Astrocyte of the cerebellum (primary cell): ENCODE measurements around the gene TMPRSS3.

Experiments
- DNase-seq: peaks from one replicate; pipeline ENCODE4 v3.0.0-alpha.2; 2011; ENCODE audit warnings: low read depth
- H3K4me3 ChIP-seq: 2 replicates; pipeline ENCODE4 v1.5.1; 2011; ENCODE audit warnings: mild to moderate bottlenecking, low read depth, low read length, moderate library complexity
- in situ Hi-C: cut with HindIII; loops from 2 replicates; pipeline ENCODE4 v1.10.0; 2017; ENCODE audit warnings: low sequenced_read_pairs
- TF ChIP-seq, protein P1 (sequence below): IDR thresholded peaks from 2 replicates; pipeline ENCODE4 v1.5.1; 2012; ENCODE audit warnings: low read length, low read depth, moderate library complexity, mild to moderate bottlenecking; ENCODE audit errors: missing control alignments

Gene TMPRSS3

DNA sequence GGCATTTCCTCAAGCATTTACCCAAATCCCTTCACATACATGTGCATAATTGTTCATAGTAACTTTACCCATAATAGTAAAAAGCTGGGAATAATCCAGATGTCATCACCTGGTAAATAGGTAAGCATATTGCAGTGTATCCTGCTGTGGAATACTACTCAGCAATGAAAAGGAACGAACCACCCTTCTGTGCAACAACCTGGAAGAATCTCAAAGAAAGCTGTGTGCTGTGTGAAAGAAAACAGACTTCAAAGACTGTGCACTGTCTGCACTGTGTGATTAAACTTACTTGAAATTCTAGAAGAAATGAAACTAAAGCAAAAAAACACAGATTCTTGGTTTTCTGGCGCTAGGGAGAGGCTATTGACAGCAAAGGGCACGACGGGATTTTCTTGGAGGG is 58.6 kb downstream of the TMPRSS3 start:
- TF ChIP-seq, protein P1, sequence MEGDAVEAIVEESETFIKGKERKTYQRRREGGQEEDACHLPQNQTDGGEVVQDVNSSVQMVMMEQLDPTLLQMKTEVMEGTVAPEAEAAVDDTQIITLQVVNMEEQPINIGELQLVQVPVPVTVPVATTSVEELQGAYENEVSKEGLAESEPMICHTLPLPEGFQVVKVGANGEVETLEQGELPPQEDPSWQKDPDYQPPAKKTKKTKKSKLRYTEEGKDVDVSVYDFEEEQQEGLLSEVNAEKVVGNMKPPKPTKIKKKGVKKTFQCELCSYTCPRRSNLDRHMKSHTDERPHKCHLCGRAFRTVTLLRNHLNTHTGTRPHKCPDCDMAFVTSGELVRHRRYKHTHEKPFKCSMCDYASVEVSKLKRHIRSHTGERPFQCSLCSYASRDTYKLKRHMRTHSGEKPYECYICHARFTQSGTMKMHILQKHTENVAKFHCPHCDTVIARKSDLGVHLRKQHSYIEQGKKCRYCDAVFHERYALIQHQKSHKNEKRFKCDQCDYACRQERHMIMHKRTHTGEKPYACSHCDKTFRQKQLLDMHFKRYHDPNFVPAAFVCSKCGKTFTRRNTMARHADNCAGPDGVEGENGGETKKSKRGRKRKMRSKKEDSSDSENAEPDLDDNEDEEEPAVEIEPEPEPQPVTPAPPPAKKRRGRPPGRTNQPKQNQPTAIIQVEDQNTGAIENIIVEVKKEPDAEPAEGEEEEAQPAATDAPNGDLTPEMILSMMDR: no peak
- in situ Hi-C loops: no loop called here
- DNase-seq: no peak
- H3K4me3 ChIP-seq: no peak overlapping the region

DNA sequence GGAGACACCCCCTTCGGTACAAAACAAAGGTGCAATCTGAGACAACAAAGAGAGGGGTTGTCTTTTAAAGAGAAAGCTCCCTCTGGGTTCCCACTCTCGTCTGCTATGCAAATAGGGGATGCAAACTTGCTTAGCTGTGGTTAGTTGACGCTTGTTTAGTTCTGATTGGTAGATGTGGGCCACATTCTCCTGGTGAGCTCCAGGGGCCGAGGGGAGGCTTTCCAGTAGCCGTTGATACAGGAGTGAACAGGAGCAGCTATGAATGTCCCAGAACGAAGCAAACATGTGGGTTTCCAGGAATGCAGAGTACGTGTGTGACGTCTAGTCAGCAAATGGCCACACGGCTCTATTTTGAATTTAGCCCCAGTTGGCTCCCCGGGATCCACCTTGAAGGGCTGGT is 59.8 kb downstream of the TMPRSS3 start:
- in situ Hi-C loops: no loop called here
- no peak for DNase-seq
- TF ChIP-seq, protein P1: no peak
- H3K4me3 ChIP-seq: no peak overlapping the region

DNA sequence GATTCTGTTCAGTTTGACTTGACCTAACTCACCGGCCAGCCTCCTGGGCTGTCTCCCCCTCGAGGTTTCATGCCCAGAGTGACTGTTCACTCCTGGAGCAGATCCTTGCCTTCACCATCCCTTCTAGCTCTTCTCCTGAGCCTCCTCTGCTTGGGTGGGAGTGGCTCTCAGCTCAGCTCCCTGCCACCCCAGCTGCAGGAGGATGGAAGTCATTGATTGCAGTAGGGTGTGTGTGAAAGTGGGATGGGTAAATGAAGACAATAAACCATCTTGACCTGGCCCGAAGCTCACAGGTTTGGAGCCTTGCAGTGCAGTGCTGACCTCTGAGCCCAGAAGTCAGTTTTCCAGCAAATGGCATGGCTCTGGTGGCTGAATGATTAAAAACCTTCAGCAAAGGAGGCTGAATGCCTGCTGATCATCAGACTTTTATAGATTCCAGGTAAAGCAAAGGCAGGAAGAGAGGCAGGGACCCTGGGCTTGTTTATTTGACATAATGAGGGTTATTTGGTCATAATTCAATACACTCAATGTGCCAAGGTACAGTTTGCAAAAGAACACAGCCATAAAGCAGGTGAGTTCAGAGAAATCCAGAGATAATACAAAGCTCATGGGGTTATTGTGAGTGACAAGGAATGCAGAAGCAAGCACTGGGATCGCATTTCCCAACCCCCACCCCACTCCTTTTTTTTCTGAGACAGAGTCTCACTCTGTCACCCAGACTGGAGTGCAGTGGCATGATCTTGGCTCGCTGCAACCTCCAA is 63.1 kb downstream of the TMPRSS3 start:
- TF ChIP-seq, protein P1: no peak
- no peak overlapping the region for H3K4me3 ChIP-seq
- in situ Hi-C loops: no loop called here
- DNase-seq: no peak

DNA sequence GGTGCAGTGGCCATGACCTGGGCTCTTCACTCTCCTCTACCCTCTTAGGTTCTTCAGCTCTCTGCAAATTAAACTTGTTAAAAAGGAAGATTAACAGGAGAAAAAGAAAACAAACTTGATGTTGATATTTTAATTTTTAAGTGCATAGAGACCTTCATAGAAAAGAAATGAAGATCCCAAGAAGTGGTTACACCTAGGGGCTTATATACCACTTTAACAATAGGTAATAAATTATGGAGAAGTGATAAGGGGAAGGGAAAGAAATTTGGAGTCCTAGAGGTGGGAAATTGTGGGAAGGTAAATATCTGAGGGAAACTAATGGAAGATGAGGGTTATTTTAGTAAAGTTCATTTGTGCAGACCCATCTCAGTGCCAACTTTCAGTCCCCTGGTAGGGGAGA is 64.2 kb downstream of the TMPRSS3 start:
- in situ Hi-C loops: no loop called here
- no peak overlapping the region for H3K4me3 ChIP-seq
- TF ChIP-seq, protein P1: no peak
- DNase-seq: no peak

DNA sequence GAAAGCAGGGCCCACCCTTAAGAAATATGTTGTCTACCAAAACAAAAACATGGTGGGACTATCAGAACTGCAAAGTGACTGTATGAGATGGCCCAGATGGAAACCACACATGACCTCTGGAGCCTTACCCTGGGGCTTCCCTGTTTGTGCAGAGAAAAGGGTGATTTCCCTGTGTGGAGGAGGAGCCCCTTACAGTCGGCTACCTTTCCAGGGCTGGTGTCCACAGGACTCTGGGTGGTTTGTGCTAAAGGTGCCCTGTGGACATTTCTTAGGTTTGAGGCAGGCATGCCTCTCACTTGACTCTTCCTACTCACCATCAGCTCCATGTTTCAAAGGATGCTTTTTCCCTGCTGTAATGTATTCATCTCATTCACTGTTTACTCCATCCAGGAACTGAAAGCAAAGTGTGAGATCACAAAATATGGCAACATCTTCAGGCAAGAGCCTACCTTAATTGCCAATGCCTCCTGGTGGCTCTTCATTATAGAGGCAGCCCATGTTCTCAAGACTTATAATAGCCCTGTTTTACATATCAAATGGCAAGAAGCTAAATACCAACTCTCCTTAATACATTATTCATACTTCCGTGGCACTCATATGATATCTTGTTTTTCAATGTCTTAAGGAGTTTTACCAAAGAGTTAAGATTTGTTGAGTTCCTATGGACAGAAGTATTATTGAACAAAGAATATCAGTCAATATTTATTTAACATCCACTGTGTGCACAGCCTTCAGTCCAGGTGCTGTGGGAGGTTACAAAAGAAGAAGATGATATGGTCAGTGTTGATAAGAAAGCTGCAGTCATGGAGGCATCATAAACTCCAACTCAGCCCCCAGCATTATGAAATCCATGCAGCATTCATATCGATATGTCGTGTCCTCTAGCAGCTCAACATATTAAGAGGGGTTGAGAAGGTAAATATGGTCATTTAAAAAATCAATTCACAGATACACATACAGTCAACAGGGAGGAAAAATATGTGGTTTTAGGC is 65.2 kb downstream of the TMPRSS3 start:
- no peak for DNase-seq
- H3K4me3 ChIP-seq: no peak overlapping the region
- TF ChIP-seq, protein P1: no peak
- in situ Hi-C loops: no loop called here

DNA sequence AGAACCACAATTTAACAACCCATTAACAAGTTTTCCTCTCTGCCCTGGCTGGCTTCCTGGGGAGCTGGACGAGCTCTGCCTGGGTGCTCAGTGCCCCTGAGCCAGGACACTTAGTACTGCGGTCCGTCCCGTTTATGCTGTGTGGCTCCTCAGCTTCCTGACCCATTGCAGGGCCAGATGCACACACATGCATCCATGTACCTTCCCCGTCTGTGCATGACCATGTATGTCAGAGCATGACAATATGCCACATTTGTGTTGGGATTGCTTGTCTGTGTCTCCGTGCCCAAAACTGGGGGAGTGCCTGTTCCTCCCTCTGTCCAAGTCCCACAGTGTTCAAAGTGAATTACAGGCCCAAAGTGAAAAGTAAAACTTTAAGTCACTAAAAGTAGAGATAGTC is 71.0 kb downstream of the TMPRSS3 start:
- DNase-seq: no peak
- in situ Hi-C loops: no loop called here
- H3K4me3 ChIP-seq: no peak overlapping the region
- TF ChIP-seq, protein P1: no peak
